GM12878 (cell line): ENCODE measurements around the gene CCL15.

Source experiments
- CREB1 ChIP-seq: IDR thresholded peaks from 2 replicates; pipeline ENCODE4 v1.6.1; 2012; ENCODE audit warnings: low read depth, mild to moderate bottlenecking, inconsistent platforms
- EZH2 ChIP-seq: IDR thresholded peaks from 2 replicates; pipeline ENCODE4 v1.6.1; 2012; ENCODE audit warnings: low read depth, mild to moderate bottlenecking, control low read depth, inconsistent platforms, low read length, borderline replicate concordance; ENCODE audit not compliant: control insufficient read depth
- HCFC1 ChIP-seq: fragments of 150-350 bp; IDR thresholded peaks from 2 replicates; pipeline ENCODE4 v1.6.1; 2014; ENCODE audit warnings: low read length
- KAT2A ChIP-seq: conservative IDR thresholded peaks from 2 replicates; pipeline ENCODE4 v1.6.1; 2011; ENCODE audit warnings: low read depth, low read length; ENCODE audit not compliant: control insufficient read depth
- POLR2A ChIP-seq: IDR thresholded peaks from 2 replicates; pipeline ENCODE4 v1.6.1; 2011; ENCODE audit warnings: low read depth, mild to moderate bottlenecking, low read length
- SIN3A ChIP-seq: IDR thresholded peaks from 2 replicates; pipeline ENCODE4 v1.6.1; 2012; ENCODE audit warnings: low read depth, low read length, improper control_type of control experiment
- TF ChIP-seq, protein P1 (sequence below): IDR thresholded peaks from 2 replicates; pipeline ENCODE4 v1.6.1; 2011; ENCODE audit warnings: low read depth, mild to moderate bottlenecking, low read length, moderate library complexity, borderline replicate concordance; ENCODE audit errors: extremely low read depth
- TF ChIP-seq, protein P2 (sequence below): fragments of 450-650 bp; formaldehyde crosslinking; IDR thresholded peaks from 2 replicates; pipeline ENCODE4 v1.4.0; 2020; ENCODE audit warnings: mild to moderate bottlenecking, moderate library complexity
- TF ChIP-seq, protein P3 (sequence below): IDR thresholded peaks from 2 replicates; pipeline ENCODE4 v1.6.1; 2011; ENCODE audit warnings: low read depth, low read length, improper control_type of control experiment, borderline replicate concordance

DNA sequence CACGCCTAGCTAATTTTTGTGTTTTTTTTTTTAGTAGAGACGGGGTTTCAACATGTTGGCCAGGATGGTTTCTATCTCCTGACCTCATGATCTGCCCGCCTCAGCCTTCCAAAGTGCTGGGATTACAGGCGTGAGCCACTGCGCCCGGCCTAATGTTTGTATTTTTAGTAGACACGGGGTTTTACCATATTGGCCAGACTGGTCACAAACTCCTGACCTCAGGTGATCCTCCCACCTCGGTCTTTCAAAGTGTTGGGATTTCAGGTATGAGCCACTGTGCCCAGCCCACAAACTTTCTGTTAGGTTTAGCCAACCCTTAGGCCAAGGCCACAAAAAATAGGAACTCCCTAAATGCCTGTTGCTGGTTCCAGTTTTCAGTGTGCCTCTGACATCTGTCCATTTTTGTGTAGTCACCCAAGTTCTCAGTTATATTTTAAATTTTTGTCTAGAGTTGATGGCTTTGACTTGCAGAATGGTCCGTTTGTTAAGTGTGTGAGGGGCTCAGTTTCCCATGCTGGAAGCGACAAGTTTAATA lies 32.8 kb downstream of the CCL15 start:
- TF ChIP-seq, protein P1, sequence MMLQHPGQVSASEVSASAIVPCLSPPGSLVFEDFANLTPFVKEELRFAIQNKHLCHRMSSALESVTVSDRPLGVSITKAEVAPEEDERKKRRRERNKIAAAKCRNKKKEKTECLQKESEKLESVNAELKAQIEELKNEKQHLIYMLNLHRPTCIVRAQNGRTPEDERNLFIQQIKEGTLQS: no peak
- TF ChIP-seq POLR2A (no peak), KAT2A (no peak), HCFC1 (no peak), EZH2 (no peak), CREB1 (no peak), SIN3A (no peak)
- TF ChIP-seq, protein P2, sequence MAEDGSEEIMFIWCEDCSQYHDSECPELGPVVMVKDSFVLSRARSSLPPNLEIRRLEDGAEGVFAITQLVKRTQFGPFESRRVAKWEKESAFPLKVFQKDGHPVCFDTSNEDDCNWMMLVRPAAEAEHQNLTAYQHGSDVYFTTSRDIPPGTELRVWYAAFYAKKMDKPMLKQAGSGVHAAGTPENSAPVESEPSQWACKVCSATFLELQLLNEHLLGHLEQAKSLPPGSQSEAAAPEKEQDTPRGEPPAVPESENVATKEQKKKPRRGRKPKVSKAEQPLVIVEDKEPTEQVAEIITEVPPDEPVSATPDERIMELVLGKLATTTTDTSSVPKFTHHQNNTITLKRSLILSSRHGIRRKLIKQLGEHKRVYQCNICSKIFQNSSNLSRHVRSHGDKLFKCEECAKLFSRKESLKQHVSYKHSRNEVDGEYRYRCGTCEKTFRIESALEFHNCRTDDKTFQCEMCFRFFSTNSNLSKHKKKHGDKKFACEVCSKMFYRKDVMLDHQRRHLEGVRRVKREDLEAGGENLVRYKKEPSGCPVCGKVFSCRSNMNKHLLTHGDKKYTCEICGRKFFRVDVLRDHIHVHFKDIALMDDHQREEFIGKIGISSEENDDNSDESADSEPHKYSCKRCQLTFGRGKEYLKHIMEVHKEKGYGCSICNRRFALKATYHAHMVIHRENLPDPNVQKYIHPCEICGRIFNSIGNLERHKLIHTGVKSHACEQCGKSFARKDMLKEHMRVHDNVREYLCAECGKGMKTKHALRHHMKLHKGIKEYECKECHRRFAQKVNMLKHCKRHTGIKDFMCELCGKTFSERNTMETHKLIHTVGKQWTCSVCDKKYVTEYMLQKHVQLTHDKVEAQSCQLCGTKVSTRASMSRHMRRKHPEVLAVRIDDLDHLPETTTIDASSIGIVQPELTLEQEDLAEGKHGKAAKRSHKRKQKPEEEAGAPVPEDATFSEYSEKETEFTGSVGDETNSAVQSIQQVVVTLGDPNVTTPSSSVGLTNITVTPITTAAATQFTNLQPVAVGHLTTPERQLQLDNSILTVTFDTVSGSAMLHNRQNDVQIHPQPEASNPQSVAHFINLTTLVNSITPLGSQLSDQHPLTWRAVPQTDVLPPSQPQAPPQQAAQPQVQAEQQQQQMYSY: no peak
- TF ChIP-seq, protein P3, sequence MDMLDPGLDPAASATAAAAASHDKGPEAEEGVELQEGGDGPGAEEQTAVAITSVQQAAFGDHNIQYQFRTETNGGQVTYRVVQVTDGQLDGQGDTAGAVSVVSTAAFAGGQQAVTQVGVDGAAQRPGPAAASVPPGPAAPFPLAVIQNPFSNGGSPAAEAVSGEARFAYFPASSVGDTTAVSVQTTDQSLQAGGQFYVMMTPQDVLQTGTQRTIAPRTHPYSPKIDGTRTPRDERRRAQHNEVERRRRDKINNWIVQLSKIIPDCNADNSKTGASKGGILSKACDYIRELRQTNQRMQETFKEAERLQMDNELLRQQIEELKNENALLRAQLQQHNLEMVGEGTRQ: no peak
